Activated naive CD4-positive, alpha-beta T cell treated with Interleukin-2 at 50 U/mL for 16 hours (primary cell): ENCODE results near the gene FAM168B.

Experiments
- DNase-seq: peaks from one replicate; pipeline ENCODE4 v3.0.0-alpha.2; 2020

The FAM168B gene

DNA sequence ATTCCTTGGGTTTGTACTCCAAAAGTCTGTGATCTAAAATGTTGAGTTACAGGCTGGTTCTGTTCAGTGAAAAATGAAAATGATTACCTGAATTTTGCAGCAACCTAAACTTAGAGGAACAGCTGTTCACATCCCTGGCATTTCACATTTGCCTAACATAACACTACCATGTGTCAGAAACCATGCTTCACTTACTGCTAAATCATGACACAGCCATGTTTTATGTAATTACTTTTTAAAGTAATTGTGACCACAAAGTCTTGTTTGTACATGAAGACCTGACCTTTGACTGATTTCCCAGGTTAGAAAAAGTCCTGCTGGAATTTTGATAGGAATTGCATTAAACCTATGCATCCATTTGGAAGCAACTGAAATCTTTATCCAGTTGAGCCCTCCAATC, 79.1 kb downstream of the FAM168B start:
- DNase-seq: no peak

DNA sequence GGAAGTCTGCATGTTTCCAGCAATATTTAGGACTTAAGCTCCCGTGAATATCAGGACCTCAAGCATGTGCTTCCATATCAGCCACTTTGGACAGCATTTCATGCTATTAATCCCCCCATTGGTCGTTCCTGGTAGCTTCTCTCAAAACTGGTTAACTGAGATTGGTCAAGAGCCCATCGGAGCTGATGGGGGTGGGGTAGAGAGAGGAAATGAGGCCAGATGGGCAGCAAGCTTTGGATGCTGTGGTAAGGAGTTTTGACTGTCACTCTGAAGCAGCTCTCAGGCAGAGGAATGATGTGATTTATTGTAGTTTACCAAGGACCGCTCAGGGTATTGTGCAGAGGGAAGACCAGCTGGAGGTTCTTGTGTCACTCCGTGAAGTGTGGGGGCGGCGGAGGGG, 81.8 kb downstream of the FAM168B start:
- no peak for DNase-seq

DNA sequence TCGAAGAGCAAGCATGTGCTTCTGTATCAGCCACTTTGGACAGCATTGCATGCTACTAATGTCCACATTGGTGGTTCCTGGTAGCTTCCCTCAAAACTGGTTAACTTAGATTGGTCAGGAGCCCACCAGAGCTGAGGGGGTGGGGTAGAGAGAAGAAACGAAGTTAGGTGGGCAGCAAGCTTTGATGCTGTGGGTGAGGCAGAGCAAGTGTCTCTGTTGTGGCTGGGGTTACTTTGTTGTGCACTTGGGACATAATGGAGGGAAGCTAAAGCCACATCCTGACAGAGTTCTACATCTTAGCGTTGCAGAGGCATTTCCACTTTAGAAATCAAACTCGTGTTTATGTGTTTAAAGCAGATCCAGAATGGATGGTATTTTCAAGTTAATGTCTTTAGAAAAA, 82.7 kb downstream of the FAM168B start:
- DNase-seq: no peak

DNA sequence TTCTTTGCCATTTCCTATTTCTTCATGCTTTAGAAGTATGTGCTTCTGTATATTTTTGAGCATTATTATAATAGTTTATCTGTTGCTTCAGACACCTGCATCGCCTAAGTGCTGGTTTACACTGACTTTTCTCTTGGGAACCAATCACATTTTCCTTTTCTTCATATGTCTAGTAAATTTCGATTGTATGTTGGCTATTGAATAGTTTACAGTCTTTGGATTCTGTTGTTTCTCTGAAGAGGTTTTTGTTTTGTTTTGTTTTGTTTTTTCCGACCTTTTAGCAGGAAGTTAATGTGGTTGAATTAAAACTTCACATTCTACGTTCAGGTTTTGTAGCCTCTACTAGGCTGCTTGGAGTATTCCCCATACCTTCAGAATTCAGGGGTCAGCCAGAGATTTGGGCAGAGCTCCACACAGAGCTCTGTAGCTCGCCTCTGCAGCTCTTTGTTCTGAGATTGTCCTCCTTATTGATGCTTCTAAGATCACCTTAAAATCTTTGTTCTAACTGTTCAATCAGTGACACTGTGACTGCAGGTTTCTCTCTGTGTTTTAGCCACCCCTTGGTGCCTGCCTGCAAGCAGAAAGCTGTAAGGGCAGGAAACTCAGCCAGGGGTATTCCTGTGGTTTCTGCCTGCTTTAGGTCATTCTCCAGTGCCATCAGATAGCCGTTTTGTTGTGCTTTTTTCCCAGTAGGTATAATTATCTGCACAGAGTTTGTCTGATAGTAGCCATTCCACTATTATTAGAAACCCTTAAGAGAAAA, 83.4 kb downstream of the FAM168B start:
- no peak for DNase-seq

DNA sequence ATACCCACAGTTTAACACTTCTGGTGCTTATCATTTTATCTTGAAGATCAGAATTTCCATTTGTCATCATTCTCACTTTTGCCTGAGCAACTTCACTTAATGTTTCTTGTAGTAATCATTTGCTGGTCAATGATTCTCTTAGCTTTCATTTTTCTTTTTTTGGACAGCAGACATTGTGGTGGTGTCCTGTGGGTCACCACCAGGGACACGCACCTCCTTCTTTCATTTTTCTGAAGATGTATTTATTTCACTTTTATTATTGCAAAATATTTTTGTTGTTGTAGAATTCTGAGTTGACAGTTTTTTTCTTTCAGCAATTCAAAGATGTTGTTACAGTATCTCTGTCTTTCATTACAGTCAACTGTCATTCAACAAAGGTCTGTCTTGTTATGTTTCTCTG, 84.3 kb downstream of the FAM168B start:
- no peak for DNase-seq

DNA sequence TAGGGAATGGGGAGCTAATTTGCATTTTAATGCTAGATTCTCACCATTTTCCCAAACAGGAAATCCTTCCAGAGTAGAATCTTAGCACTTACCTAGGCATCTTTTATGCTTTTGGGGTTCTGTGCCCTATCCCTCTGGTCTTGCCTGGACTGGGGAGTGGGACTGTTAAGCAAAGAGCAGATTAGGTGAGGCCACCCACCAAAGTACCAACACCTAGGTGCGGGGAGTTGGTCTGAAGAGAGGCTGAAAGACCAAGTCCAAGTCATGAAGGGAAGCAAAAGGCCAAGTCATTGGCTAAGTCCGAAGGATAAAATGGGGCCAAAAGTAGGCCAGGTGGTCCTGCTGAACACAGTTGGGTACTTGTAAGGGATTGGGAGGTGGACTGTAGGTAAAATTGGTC, 86.7 kb downstream of the FAM168B start:
- no peak for DNase-seq

DNA sequence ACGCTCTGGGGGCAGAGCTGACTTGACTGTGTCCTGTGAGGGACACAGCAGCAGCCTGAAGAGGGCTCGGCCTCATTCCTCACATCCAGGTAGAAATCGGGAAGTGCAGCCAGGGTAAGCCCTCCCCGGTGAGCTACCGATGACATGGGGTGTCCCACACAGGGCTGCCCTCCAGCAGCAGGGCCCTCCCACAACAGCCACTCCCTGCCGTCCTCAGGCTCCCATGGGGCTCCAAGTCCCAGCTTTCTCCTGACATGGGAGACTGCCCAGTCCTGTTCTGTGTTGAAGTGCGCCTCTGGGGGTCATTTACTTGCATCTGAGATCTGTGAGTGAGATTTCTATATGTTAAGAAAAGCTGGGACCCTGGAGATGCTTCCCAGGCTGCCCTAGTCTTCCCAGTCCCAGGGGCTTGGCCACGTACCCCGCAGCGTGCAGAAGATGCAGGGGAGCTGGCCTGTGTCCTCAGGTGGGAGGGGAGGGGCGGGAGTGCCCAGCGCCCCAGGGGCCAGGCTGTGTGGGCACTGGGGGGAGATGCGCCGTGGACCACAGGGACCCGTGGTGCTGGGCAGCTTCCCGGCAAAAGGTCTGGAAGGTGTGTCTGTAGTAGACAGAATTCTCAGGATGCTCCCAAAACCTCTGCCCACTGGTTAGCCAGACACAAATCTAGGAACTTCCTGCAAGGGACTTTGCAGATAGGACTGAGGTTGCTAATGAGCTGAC, 87.9 kb downstream of the FAM168B start:
- no peak for DNase-seq

DNA sequence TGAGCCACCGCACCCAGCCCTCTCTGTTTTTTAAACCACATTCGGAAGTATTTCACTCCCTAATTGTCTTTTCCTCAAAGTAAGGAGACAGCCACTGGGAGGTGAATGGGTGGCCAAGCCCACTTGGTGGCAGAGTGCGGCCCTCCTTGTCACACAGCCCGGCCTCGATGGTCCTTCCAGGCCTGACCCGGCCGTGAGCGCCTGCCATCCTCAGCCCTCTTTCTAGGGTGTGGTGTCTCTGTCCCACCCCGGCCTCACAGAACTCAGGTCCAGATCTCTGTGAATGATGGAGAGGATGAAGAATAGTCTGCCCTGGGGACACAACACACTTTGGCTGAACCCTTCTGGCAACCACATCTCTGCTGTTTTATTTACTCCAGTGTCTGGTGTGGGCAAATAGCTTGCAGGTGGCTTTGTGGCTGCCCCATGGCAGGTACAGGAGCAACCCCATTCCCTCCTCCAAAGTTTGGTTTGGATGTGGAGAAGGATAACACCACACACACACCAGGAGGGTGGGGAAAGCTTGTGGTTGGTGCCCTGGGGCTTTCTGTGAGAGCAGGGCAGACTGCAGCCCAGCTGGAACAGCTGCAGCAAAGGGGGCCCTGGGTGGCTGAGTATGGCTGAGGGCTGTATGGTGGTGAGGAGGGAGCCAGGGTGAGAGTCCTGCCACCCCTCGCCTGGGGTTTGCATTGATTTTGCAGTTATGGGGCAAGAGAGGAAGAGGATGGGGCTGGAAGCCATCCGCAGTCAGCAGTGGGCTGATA, 88.6 kb downstream of the FAM168B start:
- DNase-seq: no peak

DNA sequence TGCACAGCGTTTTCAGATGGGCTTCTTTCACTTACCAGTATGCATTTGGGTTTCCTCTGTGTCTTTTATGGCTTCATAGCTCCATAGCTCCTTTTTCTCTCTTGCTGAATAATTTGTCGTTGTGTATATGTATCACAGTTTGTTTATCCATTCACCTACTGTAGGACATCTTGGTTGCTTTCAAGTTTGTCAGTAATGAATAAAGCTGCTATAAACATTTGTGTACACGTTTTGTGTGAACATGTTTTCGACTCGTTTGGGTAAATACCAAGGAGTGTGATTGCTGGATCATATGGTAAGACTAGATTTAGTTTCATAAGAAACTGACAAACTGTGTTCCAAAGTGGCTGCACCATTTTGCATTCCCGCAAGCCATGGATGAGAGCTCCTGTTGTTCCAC, 94.7 kb downstream of the FAM168B start:
- no peak for DNase-seq
